ENCODE results near the gene EVC. TPM values are rescaled to one million over a fixed set of nuclear protein-coding genes. Genes with fewer than 3 reads are reported as not detected.

Gene EVC
- total and polyA plus RNA-seq, 2 of the 4 experiments (the other 2 are of a cell fraction) = 16.8 to 18.9 TPM

GRCh38 chr4:5742388-5742787 lies 31.4 kb downstream of the EVC start:
- ChIA-PET CTCF (no interaction called here), POLR2A (ENCODE audit: unreplicated experiment) (no interaction called here)
- H3K23ac ChIP-seq (ENCODE audit: low read depth, low read length) = no peak overlapping the region
- H3K4me3 ChIP-seq (ENCODE audit: insufficient read depth, low read depth, low read length) = no peak overlapping the region
- H4K8ac ChIP-seq (ENCODE audit: low read depth in 2 of 2, low read length in 2 of 2) = no peak overlapping the region
- H3K18ac ChIP-seq (ENCODE audit: low read depth, low read length) = no peak overlapping the region
- no peak overlapping the region for H4K91ac ChIP-seq (ENCODE audit: insufficient read depth, low read depth, low read length)
- no peak overlapping the region for H3K4ac ChIP-seq (ENCODE audit: low read depth, low read length)
- intact Hi-C loops (cut with micrococcal nuclease) = no loop called here
- H3K4me2 ChIP-seq (ENCODE audit: low read depth, low read length) = no peak overlapping the region
- H3K79me1 ChIP-seq (ENCODE audit: low read depth in 1 of 2, low read length in 2 of 2) = peaks cover 4 to 38% of the 10 kb centered on the region in 2 experiments; a peak in 3 of 4 replicates
- H2AK5ac ChIP-seq (ENCODE audit: low read depth, low read length) = no peak overlapping the region
- 0 out of 2 replicates have a peak, but pooled peaks cover 3% of the 10 kb centered on the region for H4K20me1 ChIP-seq (ENCODE audit: insufficient read depth, low read length)
- no peak overlapping the region for H2AK9ac ChIP-seq (replicated peaks; ENCODE audit: low read depth, low read length, poor library complexity)
- 100% methylated on average over 1 of the region's 2 CpGs; no CpG with 5 or more reads in 1 of the 2 experiments for WGBS, 2 experiments (ENCODE audit: extremely low coverage in 2 of 2, insufficient read length in 1 of 2)
- TF ChIP-seq POLR2A (IDR thresholded peaks at IDR 0.05; ENCODE audit: low read depth, low read length) (no peak), MAFK (IDR thresholded peaks at IDR 0.05; ENCODE audit: low read depth, low read length) (no peak), RCOR1 (IDR thresholded peaks at IDR 0.05; ENCODE audit: insufficient replicate concordance, low read length) (no peak), RAD21 (IDR thresholded peaks at IDR 0.05; ENCODE audit: low read length) (no peak), NFE2L2 (IDR thresholded peaks at IDR 0.05; ENCODE audit: low read depth, low read length) (no peak), FOS (IDR thresholded peaks at IDR 0.05; ENCODE audit: low read depth, low read length) (no peak), SMC3 (IDR thresholded peaks at IDR 0.05; ENCODE audit: low read depth, low read length) (no peak), USF2 (IDR thresholded peaks at IDR 0.05; ENCODE audit: low read depth, low read length) (no peak), CHD1 (IDR thresholded peaks at IDR 0.05; ENCODE audit: low read depth, low read length) (no peak)
- BruUV-seq (replicated peaks) = no TSS peak
- H3K27me3 ChIP-seq (ENCODE audit: control insufficient read depth, insufficient read depth, low read length) = no peaks in the 10 kb centered on the region
- H3K9me1 ChIP-seq (ENCODE audit: insufficient read depth, low read length) = peaks cover 28% of the 10 kb centered on the region
- in situ Hi-C loops (cut with MboI; ENCODE audit: low sequenced_read_pairs) = no loop called here
- H3K27ac ChIP-seq (ENCODE audit: insufficient read depth, low read length) = no peak overlapping the region
- no peak overlapping the region for H2BK120ac ChIP-seq (ENCODE audit: low read depth, low read length)
- dilution Hi-C loops (cut with HindIII; ENCODE audit: low sequenced_read_pairs, unreplicated experiment) = no loop called here
- no peak overlapping the region for H2AFZ ChIP-seq (replicated peaks; ENCODE audit: low read length, poor library complexity)
- H3K56ac ChIP-seq (ENCODE audit: extremely low read depth, insufficient read depth, low read length) = no peak overlapping the region
- H2BK20ac ChIP-seq (ENCODE audit: low read depth, low read length) = no peak overlapping the region
- peaks cover 37% of the 10 kb centered on the region for H3K36me3 ChIP-seq (ENCODE audit: control insufficient read depth, insufficient read depth, low read length)
- no peak overlapping the region for H2BK5ac ChIP-seq (ENCODE audit: low read depth, low read length, poor library complexity, severe bottlenecking)
- no peak for ATAC-seq (ENCODE audit: low read depth)
- H3K4me1 ChIP-seq (ENCODE audit: control insufficient read depth, insufficient read depth, low read length) = peaks cover 12% of the 10 kb centered on the region
- H3K9ac ChIP-seq (ENCODE audit: low read depth, low read length) = no peak overlapping the region
- H3K14ac ChIP-seq (replicated peaks; ENCODE audit: low read depth, low read length) = no peak overlapping the region
- no peak for DNase-seq
- no peaks in the 10 kb centered on the region for H3K9me3 ChIP-seq (ENCODE audit: control insufficient read depth, insufficient read depth, low read length)
- H2BK15ac ChIP-seq (ENCODE audit: low read depth, low read length) = no peak overlapping the region
- H4K5ac ChIP-seq (ENCODE audit: low read depth, low read length) = no peak overlapping the region

Data from IMR-90 (cell line).